GM18508 (cell line): ENCODE results near the gene PEX10.

Experiments
- ATAC-seq: cut with Tn5 transposase; IDR thresholded peaks from one replicate; pipeline ENCODE4 v1.9.1; 2021; ENCODE audit warnings: moderate number of reproducible peaks; ENCODE audit not compliant: insufficient read depth, unreplicated experiment

PEX10 gene

GRCh38 chr1:2378441-2378851 is 33.9 kb downstream of the PEX10 start:
- no peak for ATAC-seq

DNA sequence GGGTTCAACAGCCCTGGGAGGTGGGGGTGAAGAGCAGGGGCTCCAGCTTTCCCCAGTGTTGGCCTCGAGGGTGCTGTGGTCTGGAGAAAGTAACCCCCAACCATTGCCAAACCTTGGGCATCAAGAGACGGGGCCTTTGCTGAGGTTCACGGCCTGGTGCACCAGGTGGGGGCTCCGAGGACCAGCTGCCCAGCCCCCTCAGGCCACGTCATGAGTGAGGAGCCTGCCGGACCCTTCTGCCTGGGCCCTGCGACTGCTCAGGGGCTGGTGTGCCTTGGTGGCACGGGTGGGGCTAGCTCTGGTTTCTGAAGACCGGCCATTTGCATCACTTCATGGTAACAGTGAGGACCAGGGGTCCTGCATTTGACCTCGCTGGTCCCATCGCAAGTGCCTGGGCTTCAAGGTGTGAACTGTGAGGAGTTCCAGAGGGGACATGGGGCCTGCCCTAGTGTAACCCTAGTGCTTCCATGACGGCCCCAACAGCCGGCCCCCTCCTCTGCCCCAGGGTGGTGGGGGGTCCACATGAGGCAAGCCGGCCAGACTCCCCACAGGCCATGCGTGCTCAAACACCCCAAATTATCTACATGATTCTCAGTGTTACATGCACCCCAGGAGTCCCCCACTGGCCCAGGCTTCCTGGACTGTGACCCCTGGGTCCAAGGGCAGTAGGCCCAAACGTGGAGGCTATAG is 34.5 kb downstream of the PEX10 start:
- ATAC-seq = no peak

DNA sequence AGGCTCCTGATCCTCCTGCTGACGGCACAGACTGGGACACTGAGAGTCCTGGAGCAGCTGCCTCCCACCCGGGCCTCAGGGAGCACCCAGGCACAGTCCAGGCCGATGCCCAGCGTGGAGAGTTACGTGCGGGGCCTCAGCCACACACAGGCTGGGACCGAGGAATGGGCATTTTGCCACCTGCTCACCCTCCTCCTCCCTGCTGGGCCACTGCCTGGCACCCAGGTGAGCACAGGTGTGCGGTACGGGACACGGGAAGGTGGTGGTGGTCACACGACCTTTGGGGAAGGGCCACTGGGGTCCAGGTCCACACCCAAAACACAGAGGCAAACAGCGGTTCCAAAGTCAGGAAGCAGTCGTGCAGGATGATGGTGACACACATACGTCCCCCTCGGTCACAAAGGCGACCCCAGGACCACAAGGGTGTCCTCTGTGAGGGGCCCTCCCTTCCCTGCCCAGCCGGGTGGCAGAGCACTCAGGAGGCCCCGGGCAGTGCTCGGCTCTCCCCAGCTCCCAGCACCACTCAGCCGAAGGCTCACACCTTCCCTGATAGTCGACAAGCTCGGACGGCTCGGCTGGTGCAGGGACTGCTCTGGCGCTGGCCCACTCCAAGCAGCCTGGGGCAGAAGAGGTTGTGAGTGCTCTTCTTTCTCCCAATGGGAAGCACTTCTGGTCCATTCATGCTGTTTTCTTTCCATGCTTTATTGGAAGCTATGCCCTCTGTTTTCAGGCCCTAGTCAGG is 35.3 kb downstream of the PEX10 start:
- no peak for ATAC-seq

DNA sequence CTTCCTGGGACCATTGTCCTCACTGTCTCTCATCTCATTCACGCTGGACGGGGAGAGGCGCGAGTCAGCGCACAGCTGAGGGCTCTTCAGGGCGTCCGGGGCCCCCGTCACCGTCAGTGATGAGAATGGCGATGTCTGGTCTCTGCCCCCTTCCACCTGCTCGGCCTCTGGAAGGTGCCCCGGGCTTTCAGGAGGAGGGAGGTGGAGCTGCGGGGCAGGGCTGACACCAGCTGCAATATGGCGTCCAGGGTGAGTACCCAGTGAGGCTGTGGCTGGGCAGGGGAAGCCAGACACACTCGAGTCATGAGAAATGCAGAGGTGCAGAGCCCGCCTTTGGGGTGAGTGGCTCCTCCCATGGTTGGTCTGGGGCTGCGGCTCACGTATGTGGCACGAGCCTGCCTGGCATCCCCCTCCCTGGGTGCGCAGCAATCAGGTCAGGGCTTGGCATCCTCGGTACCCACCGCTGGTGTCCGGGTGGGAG is 36.1 kb downstream of the PEX10 start:
- no peak for ATAC-seq

- no peak for ATAC-seq
These were observed 36.5 kb downstream of the PEX10 start for GRCh38 chr1:2375923-2376260.

DNA sequence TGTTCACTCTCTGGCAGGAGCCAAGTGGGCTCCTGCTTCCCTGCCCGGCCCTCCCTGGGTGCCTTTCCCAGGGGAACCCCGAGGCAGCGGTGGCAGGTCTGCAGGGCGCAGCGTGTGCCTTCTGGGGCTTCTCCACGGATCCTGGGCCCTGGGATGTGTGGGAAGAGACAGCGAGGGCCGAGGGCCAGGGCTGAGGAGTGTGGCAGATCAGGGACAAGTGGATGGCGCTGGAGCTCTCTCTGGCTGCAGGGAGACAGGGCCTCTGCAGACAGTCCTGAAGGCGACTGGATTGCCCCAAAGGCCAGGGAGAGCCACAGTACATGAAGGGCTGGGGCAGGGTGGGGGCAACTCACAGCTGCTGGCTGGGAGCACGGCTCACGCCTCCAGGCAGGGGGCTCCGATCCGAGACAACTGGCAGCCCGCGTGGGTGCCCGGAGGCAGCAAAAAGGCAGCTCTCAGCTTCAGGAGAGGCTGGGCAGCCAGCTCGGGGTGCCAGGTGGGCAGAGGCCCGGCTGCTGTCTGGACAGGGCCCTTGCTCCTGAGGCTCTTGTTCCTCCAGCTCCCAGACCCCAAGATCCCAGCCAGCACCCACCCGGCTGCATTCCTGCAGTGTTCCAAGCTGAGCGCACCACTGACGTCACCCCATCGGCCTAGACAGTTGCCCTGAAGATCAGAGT is 37.0 kb downstream of the PEX10 start:
- ATAC-seq = no peak

- no peak for ATAC-seq
These were observed 37.9 kb downstream of the PEX10 start for GRCh38 chr1:2374252-2375155.

GRCh38 chr1:2373551-2374251 is 38.7 kb downstream of the PEX10 start:
- ATAC-seq = no peak

- no peak for ATAC-seq
These were observed 39.5 kb downstream of the PEX10 start for GRCh38 chr1:2372551-2373490.

- ATAC-seq = no peak
These were observed 44.2 kb downstream of the PEX10 start for GRCh38 chr1:2368053-2368744.

DNA sequence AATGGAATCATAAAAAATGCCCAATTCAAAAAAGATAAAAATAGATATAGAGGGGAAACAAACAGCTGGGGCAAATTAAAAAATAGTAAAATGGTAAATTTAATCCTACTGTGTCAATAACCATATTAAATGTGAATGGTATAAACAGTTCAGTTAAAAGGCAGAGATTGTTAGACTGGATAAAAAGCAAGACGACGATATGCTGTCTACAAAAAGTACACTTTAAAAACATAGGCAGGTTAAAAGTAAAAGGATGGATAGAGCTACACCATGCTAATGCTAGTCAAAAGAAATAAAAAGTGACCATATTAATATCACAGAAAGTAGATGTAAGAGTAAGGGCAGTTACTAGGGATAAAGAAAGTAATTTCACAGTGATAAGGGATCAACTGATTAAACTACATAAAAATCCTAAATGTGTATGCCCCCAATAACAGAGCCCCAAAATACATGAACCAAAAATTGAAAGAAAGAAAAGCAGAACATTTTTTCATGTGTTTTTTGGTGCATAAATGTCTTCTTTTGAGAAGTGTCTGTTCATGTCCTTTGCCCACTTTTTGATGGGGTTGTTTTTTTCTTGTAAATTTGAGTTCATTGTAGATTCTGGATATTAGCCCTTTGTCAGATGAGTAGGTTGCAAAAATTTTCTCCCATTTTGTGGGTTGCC is 48.4 kb downstream of the PEX10 start:
- ATAC-seq = no peak

DNA sequence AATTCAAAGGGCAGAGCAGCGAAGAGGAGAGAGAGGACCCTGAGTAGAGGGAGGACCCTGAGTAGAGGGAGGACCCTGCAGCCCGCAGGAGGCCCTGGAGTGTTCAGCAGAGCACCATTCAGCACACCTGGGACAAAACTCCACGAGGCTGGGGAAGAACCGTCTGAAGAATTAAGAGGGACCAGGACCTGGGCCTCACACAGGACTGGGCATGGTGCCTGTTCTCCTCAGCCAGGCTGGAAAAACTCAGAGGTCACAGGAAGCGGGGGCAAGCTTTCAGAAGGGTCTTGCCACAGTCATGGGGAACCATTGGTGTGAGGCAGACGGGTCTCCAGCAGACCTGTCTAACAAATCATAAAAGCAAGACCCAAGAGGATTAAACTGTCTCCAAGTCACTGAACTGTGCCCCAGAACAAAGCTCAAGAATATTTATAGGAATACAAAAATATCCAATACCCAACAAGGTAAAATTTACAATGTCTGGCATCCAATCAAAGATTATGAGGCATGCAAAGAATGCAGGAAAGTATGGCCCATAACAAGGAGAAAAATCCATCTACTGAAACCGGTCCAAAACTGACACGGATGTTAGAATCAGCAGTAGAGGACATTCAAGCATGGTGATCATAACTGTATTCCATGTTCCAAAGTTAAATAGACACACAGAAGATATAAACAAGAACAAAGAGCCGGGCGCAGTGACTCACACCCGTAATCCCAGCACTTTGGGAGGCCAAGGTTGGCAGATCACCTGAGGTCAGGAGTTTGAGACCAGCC is 51.6 kb downstream of the PEX10 start:
- no peak for ATAC-seq

- ATAC-seq = no peak
These were observed 53.4 kb downstream of the PEX10 start for GRCh38 chr1:2358651-2359640.

DNA sequence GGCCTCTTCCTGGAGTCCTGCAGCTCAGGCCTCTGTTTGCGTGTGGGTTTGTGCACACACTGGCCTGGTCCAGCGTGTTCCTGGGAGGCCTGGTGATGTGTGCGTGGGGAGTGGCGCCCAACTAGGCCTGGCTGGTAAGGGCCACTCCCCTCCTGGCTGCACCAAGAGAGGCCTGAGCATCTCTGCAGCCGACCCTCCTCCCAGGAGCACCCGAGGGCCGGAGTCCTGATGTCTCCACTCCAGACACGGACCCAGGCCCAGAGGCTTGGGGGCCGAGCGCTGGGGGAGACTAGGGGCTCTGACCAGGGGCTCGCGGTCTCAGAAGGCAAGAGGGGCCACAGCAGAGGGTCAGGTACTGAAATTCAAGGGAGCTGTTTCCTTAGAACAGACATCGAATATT is 54.3 kb downstream of the PEX10 start:
- ATAC-seq = no peak

GRCh38 chr1:2356911-2357845 is 55.2 kb downstream of the PEX10 start:
- no peak for ATAC-seq
